A549 treated with Mapracorat at 1 μM for 4 hours (cell line): ENCODE data around the gene UBE2K. TPM values are rescaled to one million over a fixed set of nuclear protein-coding genes. Genes with fewer than 3 reads are reported as not detected.

Experiments
- total RNA-seq: library from RNA; stranded (reverse); fragments of 200-300 nt; extraction: Qiagen RNA extraction; gene quantifications from 5 replicates; pipeline ENCODE4 v1.2.3, GENCODE V29; 2022

The UBE2K gene
- 71.6 to 82.6 TPM (median 76.4 TPM) in 5 replicates for total RNA-seq

GRCh38 chr4:39697740-39698423 is at the start of gene UBE2K:
Gene UBE2K (plus strand): TSS chr4:39698136. CDS start chr4:39698328, 192 bp downstream.

Other genes starting within 250 kb of the UBE2K start
- 840 to 1,784 TPM (median 893 TPM) in 5 replicates for gene RPL9, start 239.2 kb upstream of the UBE2K start, total RNA-seq
- 10.3 to 13.6 TPM (median 10.5 TPM) in 5 replicates for gene LIAS, start 239.1 kb upstream of the UBE2K start, total RNA-seq
- 181 to 271 TPM (median 209 TPM) in 5 replicates for gene UGDH, start 170.7 kb upstream of the UBE2K start, total RNA-seq
- 14.2 to 17.7 TPM (median 15.7 TPM) in 5 replicates for gene SMIM14, start 59.3 kb upstream of the UBE2K start, total RNA-seq